Measurements from ENCODE around the gene RBBP6. TPM values are rescaled to one million over a fixed set of nuclear protein-coding genes. Genes with fewer than 3 reads are reported as not detected.
A peak's percentile ranks its signal among the peaks of the same experiment; 100 is the strongest.

The RBBP6 gene
- total RNA-seq, 1 experiment from 2014 or later = 38.4 TPM

DNA sequence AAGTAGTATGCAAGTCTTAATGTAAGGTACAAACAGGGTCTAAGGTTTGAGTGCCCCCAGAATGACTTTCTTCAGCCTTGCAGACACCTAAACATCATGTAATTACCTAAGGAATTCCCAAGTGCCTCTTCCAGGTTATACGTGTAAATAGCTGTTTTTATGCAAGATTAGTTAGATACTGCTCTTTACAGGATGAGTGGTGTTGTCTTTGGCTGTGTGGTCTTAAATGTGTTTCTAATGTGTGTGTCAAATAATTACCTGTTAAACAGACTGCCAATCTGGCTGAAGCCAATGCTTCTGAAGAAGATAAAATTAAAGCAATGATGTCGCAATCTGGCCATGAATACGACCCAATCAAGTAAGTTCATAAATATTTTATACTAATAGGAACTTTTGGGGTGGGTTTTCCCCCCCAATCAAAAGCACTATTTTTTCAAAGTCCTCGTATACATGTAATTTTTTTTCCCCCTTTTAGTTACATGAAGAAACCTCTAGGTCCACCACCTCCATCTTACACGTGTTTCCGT is 16.0 kb downstream of the RBBP6 start:
- no peak for DNase-seq
- Histone ChIP-seq H3K9me3 (ENCODE audit: low read length) (no peaks in the 10 kb centered on the region), H2AFZ (ENCODE audit: low read length) (no peak overlapping the region), H3K4me2 (ENCODE audit: low read length) (no peak overlapping the region), H3K4me3 (ENCODE audit: low read length) (no peak overlapping the region), H3K27ac (ENCODE audit: low read length) (no peak overlapping the region), H3K9me2 (replicated peaks; ENCODE audit: low read length) (no peaks in the 10 kb centered on the region), H3K79me2 (ENCODE audit: low read length) (peaks cover 10% of the 10 kb centered on the region), H3K4me1 (ENCODE audit: insufficient read depth, low read length) (no peaks in the 10 kb centered on the region), H3K27me3 (ENCODE audit: low read length) (no peaks in the 10 kb centered on the region), H3K9ac (ENCODE audit: low read length) (no peak overlapping the region), H3K36me3 (ENCODE audit: low read depth, low read length) (peaks cover 62% of the 10 kb centered on the region), H4K20me1 (ENCODE audit: low read length) (peaks cover 16% of the 10 kb centered on the region), H3F3A (ENCODE audit: low read length, unreplicated experiment) (no peaks in the 10 kb centered on the region)
- ChIA-PET POLR2A (ENCODE audit: unreplicated experiment) (no interaction called here), CTCF (no interaction called here)
- intact Hi-C loops (cut with micrococcal nuclease) = no loop called here
- TF ChIP-seq, protein P1, sequence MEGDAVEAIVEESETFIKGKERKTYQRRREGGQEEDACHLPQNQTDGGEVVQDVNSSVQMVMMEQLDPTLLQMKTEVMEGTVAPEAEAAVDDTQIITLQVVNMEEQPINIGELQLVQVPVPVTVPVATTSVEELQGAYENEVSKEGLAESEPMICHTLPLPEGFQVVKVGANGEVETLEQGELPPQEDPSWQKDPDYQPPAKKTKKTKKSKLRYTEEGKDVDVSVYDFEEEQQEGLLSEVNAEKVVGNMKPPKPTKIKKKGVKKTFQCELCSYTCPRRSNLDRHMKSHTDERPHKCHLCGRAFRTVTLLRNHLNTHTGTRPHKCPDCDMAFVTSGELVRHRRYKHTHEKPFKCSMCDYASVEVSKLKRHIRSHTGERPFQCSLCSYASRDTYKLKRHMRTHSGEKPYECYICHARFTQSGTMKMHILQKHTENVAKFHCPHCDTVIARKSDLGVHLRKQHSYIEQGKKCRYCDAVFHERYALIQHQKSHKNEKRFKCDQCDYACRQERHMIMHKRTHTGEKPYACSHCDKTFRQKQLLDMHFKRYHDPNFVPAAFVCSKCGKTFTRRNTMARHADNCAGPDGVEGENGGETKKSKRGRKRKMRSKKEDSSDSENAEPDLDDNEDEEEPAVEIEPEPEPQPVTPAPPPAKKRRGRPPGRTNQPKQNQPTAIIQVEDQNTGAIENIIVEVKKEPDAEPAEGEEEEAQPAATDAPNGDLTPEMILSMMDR (conservative IDR thresholded peaks at IDR 0.05; ENCODE audit: low read depth, low read length) = no peak
- TF ChIP-seq EZH2 (IDR thresholded peaks at IDR 0.05; ENCODE audit: low read length, unreplicated experiment) (no peak), EZH2phosphoT487 (IDR thresholded peaks at IDR 0.05; ENCODE audit: borderline replicate concordance, low read length) (no peak)
- no TSS peak for BruUV-seq (replicated peaks)
- no peak for ATAC-seq

DNA sequence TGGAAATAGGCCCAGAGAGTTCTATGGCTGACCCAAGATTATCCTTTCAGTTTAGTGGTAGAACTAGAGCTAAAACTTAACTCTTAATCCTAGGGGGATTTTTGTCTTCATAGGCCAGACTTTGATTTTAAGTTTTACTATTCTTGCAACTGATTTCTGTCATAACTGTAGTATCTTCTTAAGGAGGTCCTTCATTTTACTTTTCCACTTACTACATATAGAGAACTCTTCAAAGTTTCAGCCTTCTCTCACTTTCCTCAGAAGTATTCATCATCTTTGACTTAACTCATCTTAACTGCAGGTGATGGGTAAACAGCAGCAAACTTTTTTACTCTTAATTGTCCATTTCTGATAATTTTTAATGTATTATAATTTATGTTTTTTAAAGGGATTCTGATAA is 23.4 kb downstream of the RBBP6 start:
- Histone ChIP-seq H3F3A (ENCODE audit: low read length, unreplicated experiment) (no peaks in the 10 kb centered on the region), H4K20me1 (ENCODE audit: low read length) (no peaks in the 10 kb centered on the region), H3K27ac (ENCODE audit: low read length) (no peak overlapping the region), H3K9me3 (ENCODE audit: low read length) (no peaks in the 10 kb centered on the region), H3K36me3 (ENCODE audit: low read depth, low read length) (peaks cover 51% of the 10 kb centered on the region), H3K4me2 (ENCODE audit: low read length) (no peak overlapping the region), H2AFZ (ENCODE audit: low read length) (no peak overlapping the region), H3K4me3 (ENCODE audit: low read length) (no peak overlapping the region), H3K9me2 (replicated peaks; ENCODE audit: low read length) (no peaks in the 10 kb centered on the region), H3K27me3 (ENCODE audit: low read length) (no peaks in the 10 kb centered on the region), H3K9ac (ENCODE audit: low read length) (no peak overlapping the region), H3K79me2 (ENCODE audit: low read length) (no peaks in the 10 kb centered on the region), H3K4me1 (ENCODE audit: insufficient read depth, low read length) (no peaks in the 10 kb centered on the region)
- no TSS peak for BruUV-seq (replicated peaks)
- ChIA-PET CTCF (no interaction called here), POLR2A (ENCODE audit: unreplicated experiment) (no interaction called here)
- TF ChIP-seq EZH2 (IDR thresholded peaks at IDR 0.05; ENCODE audit: low read length, unreplicated experiment) (no peak), EZH2phosphoT487 (IDR thresholded peaks at IDR 0.05; ENCODE audit: borderline replicate concordance, low read length) (no peak)
- TF ChIP-seq, protein P1 (conservative IDR thresholded peaks at IDR 0.05; ENCODE audit: low read depth, low read length) = no peak
- DNase-seq (no peak), ATAC-seq (no peak)
- intact Hi-C loops (cut with micrococcal nuclease) = no loop called here

DNA sequence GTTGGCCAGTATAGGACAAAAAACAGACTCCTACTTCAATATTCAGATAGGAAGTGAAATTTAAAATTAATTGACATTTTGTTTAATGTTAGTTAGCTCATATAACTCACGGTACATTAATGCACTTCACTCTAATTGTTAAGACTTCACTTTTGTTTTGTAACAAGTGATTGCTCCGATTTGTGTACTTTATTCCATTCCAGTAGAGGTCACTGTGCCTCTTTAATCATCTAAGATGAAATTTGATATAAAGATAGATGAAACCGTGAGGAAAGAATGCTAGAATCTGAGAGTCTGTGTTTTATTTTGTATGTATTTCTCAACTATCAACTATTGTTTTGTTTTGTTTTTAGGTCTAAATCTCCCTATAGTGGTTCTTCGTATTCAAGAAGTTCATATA is 29.0 kb downstream of the RBBP6 start:
- Histone ChIP-seq H3K4me1 (ENCODE audit: insufficient read depth, low read length) (no peaks in the 10 kb centered on the region), H3K4me3 (ENCODE audit: low read length) (no peak overlapping the region), H3K36me3 (ENCODE audit: low read depth, low read length) (peaks cover 74% of the 10 kb centered on the region), H3K9ac (ENCODE audit: low read length) (no peak overlapping the region), H2AFZ (ENCODE audit: low read length) (no peak overlapping the region), H3K27ac (ENCODE audit: low read length) (no peak overlapping the region), H4K20me1 (ENCODE audit: low read length) (no peaks in the 10 kb centered on the region), H3K9me2 (replicated peaks; ENCODE audit: low read length) (no peaks in the 10 kb centered on the region), H3K9me3 (ENCODE audit: low read length) (no peaks in the 10 kb centered on the region), H3K27me3 (ENCODE audit: low read length) (no peaks in the 10 kb centered on the region), H3K4me2 (ENCODE audit: low read length) (no peak overlapping the region), H3K79me2 (ENCODE audit: low read length) (no peaks in the 10 kb centered on the region), H3F3A (ENCODE audit: low read length, unreplicated experiment) (no peaks in the 10 kb centered on the region)
- BruUV-seq (replicated peaks) = no TSS peak
- TF ChIP-seq EZH2phosphoT487 (IDR thresholded peaks at IDR 0.05; ENCODE audit: borderline replicate concordance, low read length) = no peak
- TF ChIP-seq, protein P1 (conservative IDR thresholded peaks at IDR 0.05; ENCODE audit: low read depth, low read length) = peak; percentile 57
- no peak for TF ChIP-seq EZH2 (IDR thresholded peaks at IDR 0.05; ENCODE audit: low read length, unreplicated experiment)
- CTCF ChIA-PET = no interaction called here
- POLR2A ChIA-PET (ENCODE audit: unreplicated experiment) = interaction anchor here (0.6 kb wide), 1 partner anchor 8 kb away, joined by 5 read pairs; no protein-coding TSS in a partner anchor
- no peak for ATAC-seq
- intact Hi-C loops (cut with micrococcal nuclease) = no loop called here
- DNase-seq = peak; percentile 39

Measured in PC-3 (cell line).